Measurements from ENCODE around the gene DACH1.

DNA sequence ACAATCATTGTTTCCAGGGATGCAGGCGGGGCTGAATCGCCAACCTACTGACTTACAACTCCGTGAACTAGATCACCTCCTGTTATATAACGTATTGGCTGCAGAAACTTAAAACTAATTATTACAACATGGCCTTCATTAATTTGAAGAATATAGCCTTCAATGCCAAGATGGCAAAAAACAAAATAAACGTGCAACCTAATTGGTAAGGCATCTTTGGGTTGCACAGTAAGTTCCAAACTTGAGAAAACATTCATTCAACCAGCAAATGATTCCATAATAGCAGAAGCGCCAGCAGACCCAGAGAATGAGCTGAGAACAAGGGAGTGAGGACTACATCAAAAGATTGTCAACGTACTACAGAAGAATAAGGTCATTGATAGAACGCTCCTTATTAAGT is 39.8 kb downstream of the DACH1 start:
- TF ChIP-seq, protein P1, sequence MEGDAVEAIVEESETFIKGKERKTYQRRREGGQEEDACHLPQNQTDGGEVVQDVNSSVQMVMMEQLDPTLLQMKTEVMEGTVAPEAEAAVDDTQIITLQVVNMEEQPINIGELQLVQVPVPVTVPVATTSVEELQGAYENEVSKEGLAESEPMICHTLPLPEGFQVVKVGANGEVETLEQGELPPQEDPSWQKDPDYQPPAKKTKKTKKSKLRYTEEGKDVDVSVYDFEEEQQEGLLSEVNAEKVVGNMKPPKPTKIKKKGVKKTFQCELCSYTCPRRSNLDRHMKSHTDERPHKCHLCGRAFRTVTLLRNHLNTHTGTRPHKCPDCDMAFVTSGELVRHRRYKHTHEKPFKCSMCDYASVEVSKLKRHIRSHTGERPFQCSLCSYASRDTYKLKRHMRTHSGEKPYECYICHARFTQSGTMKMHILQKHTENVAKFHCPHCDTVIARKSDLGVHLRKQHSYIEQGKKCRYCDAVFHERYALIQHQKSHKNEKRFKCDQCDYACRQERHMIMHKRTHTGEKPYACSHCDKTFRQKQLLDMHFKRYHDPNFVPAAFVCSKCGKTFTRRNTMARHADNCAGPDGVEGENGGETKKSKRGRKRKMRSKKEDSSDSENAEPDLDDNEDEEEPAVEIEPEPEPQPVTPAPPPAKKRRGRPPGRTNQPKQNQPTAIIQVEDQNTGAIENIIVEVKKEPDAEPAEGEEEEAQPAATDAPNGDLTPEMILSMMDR (IDR thresholded peaks at IDR 0.05), result no peak
- TF ChIP-seq POLR2A (IDR thresholded peaks at IDR 0.05), result no peak

Measured in uterus (tissue), 2 donors.